ENCODE measurements around the gene APOL6.
A peak's percentile ranks its signal among the peaks of the same experiment; 100 is the strongest.
"Not testable (repeated sequence)": the region's sequence is repeated elsewhere in the genome, so short reads cannot be mapped to it uniquely, and the experiment has no call there.

APOL6 gene

DNA sequence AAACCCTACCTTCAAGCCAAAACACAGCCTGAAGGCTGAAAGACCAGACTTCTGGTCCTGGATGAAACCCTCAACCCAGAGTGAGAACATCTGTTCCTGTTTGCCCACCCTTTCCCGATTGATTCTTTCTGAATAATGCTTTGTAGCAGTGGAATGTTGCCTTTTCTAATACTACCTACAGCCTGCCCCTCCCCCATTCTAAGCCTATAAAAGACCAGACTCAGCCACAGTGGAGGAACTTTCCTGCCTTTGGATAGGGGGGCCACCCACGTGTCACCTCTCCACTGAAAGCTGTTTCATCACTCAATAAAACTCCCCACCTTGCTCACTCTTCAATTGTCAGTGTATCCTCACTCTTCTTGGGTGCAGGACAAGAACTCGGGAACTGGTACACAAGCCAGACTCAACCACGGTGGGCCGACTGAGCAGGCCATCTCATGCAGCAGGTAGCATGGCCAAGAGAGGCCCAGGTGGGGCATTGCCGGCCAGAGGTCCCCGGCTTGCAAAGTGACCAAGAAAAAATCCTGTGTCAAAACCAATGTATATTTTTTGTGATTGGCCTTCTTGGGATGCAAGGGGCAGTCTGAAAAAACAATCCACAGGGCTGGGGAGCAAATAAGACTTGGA, 6.6 kb upstream of the APOL6 start:
- DNase-seq = peak; percentile 42

- peak; percentile 48 for DNase-seq
These were observed 5.9 kb upstream of the APOL6 start for GRCh38 chr22:35642305-35642741.

GRCh38 chr22:35643991-35644390, 4.3 kb upstream of the APOL6 start:
- DNase-seq = no peak

DNA sequence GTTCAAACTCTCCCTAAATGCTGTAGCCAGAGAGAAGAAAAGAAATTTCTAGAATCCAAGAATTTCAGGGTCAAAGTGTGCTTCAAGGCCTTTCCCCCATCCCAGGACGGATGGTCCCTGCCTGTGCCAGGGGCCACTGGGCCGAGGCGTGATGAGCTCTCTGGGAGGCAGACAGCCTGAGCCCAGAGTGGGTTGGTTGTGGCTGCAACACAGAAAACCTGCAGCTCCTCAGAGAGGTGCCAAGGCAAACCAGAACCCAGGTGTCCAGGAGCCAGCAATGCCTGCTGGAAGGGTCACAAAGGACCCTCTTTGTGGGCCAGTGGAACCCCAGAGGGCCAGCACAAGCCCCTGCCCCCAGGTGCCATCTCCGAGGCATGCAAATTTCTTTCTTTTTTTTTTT, 2.6 kb upstream of the APOL6 start:
- DNase-seq = peak; percentile 52

- peak; percentile 74 for DNase-seq
These were observed 844 bp downstream of the APOL6 start for GRCh38 chr22:35649026-35649553.

- DNase-seq = peak; percentile 56
These were observed 1.5 kb downstream of the APOL6 start for GRCh38 chr22:35649636-35650250.

DNA sequence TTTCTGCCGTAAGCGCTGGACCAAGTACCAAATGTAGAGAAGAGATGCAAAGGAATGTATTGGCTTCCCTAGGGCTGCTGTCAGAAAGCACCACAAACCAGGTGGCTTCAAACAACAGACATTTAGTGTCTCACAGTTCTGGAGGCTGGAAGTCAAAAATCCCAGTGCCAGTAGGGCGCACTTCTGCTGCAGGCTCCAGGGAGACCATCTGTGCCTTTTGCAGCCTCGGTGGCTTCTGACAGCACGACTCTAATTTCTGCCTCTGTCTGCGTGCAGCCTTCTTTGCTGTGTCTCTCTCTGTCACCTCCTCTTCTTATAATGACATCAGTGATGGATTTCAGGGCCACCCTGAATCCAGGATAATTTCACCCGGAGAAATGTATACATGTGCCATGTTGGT, 2.8 kb downstream of the APOL6 start:
- peak; percentile 55 for DNase-seq

DNA sequence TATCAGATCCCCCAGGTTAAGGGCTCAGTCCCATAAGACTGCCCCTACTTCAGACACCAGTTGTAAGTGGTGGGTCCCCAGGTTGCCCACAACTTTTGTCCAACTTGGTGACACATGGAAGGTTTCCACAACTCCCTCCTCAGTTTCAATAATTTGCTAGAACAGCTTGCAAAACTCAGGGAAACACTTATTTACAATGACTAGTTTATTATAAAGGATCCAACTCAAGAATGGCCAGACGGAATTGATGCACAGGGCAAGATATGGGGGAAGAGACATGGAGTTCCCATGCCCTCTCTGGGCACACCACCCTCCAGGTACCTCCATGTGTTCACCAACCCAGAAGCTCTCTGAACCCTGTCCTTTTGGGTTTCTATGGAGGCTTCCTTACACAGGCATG, 5.6 kb downstream of the APOL6 start:
- DNase-seq = no peak

- no peak for DNase-seq
These were observed 8.1 kb downstream of the APOL6 start for GRCh38 chr22:35656284-35656752.

- no peak for DNase-seq
These were observed 9.5 kb downstream of the APOL6 start for GRCh38 chr22:35657571-35658312.

- no peak for DNase-seq
These were observed 12.3 kb downstream of the APOL6 start for GRCh38 chr22:35660291-35661127.

- DNase-seq = no peak
These were observed 13.2 kb downstream of the APOL6 start for GRCh38 chr22:35661464-35661863.

DNA sequence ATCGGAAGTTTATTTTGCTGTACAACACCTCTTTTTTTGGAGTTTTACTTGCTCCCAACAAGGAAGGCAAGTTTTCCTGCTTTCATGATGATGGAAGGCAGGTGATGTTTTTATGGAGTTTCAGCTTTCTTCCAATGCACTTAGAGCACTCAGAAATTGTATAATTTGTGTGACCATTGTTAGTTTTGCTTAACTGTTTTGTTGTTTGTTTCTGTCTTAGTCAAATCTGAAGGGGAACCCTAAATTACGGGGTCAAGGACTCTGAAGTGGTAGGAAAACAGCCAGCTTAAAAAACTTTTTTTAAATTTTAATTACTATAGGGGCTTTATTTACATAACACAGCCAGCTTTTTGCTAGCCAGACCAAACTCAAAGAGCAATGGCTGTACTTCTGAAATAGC, 14.7 kb downstream of the APOL6 start:
- DNase-seq = no peak

GRCh38 chr22:35663371-35663770, 15.1 kb downstream of the APOL6 start:
- no peak for DNase-seq

DNA sequence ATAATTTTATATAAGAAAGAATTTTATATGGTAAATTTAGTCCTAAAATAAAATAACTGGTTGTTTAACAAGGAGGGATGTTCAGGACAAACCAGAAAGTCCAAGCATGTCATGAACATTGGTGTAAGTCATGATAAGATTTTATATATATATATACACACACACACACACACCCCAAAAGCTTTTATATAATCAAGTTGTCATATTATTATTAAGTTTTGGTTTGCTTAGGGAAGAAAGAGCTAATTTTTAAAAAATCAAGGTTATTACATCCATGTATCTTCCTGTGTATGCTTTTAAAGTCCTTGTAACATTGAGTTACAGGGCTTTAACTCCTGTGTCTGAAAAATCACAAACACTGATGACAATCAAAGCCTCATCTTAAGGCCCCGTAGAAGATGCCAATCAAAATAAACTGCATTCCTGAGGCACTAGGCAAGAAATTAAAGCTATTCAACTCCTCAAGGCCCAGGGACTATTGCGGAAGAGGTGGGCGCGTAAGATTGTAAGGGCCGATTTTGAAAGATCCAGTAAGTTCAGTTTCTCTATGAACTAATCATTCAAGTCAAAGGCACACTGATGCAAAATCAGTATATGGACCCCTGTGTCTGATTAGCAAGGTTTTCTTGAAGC, 16.8 kb downstream of the APOL6 start:
- no peak for DNase-seq

DNA sequence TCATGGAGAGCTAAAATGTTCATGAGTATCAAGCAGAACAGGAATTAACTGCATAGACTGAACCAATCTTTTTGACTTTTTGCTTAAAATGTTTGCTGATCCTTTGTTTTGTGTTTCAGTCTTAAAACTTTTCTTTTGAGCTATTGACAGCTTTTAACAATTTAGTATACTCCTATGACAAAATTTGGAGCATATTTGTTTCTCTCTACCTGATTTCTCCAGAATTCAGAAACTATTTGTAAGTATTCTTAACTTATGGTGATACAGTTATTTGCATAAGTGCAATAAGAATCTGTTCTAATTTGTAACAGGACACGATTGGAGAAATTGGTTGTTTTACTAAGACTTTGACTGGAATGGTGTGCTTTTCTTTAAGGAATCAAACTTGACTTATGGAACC, 18.5 kb downstream of the APOL6 start:
- not testable (repeated sequence) for DNase-seq

DNA sequence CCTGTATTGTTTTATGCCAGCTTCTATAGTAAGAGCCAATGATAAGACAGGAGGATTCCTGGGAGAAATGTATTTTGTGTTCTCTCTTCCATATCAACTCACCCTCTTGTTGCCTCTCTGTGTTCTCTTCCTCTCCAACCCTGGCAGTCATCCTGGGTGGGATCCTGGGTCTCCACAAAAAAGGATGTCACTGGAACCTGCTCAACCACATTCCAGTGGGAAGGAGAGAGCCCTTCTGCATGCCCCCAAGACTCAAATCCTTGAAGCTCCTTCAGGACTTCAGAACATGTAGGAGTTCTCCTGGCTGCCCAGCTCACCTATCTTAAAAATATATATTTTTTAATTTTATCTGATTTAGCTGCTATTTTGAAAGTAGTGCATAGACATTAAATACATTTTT, 26.1 kb downstream of the APOL6 start:
- DNase-seq = no peak

- not testable (repeated sequence) for DNase-seq
These were observed 27.8 kb downstream of the APOL6 start for GRCh38 chr22:35676065-35676464.

GRCh38 chr22:35677460-35678187, 29.4 kb downstream of the APOL6 start:
- no peak for DNase-seq

DNA sequence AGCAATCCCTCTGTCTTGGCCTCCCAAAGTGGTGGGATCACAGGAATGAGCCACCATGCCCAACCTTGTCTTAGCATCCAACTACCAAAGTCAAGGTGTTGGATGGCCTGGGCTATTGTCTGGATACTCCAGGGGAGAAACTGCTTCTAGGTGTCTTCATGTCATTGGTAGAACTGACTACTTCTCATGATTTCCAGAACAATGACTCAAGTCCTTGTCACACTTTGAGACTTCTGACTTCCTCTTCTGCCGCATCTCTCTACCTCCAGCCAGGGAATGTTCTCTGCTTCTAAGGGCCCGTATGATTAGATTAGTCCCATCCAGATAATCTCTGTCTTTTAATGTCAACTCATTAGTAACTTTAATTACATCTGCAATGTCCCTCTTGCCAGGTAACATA, 30.6 kb downstream of the APOL6 start:
- DNase-seq = no peak

GRCh38 chr22:35679492-35679891, 31.2 kb downstream of the APOL6 start:
- DNase-seq = peak; percentile 72
